WERI-Rb-1 (cell line): Measurements from ENCODE around the gene KAZALD1.
A peak's percentile ranks its signal among the peaks of the same experiment; 100 is the strongest.

Experiments
- DNase-seq: peaks from one replicate; pipeline ENCODE4 v3.0.0-alpha.2; 2020
- H3K27ac ChIP-seq: fragments of 250-450 bp; sonication (Bioruptor Pico); 2 replicates; pipeline ENCODE4 v1.5.1; 2020; ENCODE audit warnings: mild to moderate bottlenecking, moderate library complexity
- H3K27me3 ChIP-seq: fragments of 250-450 bp; sonication (Bioruptor Pico); 2 replicates; pipeline ENCODE4 v1.5.1; 2021; ENCODE audit warnings: mild to moderate bottlenecking, low read depth, moderate library complexity; ENCODE audit not compliant: insufficient read depth, severe bottlenecking
- H3K36me3 ChIP-seq: fragments of 250-450 bp; sonication (Bioruptor Pico); 2 replicates; pipeline ENCODE4 v1.5.1; 2020; ENCODE audit warnings: mild to moderate bottlenecking, moderate library complexity
- H3K4me3 ChIP-seq: 2 replicates; pipeline ENCODE4 v1.5.1; 2011; ENCODE audit warnings: low read depth, mild to moderate bottlenecking, control low read depth, low read length
- H3K9me3 ChIP-seq: fragments of 250-450 bp; sonication (Bioruptor Pico); 2 replicates; pipeline ENCODE4 v1.5.1; 2021; ENCODE audit warnings: mild to moderate bottlenecking, moderate library complexity; ENCODE audit not compliant: severe bottlenecking
- TF ChIP-seq, protein P1 (sequence below): IDR thresholded peaks from 2 replicates; pipeline ENCODE4 v1.5.1; 2011; ENCODE audit warnings: low read depth, mild to moderate bottlenecking, control low read depth, inconsistent platforms, low read length

KAZALD1 gene

DNA sequence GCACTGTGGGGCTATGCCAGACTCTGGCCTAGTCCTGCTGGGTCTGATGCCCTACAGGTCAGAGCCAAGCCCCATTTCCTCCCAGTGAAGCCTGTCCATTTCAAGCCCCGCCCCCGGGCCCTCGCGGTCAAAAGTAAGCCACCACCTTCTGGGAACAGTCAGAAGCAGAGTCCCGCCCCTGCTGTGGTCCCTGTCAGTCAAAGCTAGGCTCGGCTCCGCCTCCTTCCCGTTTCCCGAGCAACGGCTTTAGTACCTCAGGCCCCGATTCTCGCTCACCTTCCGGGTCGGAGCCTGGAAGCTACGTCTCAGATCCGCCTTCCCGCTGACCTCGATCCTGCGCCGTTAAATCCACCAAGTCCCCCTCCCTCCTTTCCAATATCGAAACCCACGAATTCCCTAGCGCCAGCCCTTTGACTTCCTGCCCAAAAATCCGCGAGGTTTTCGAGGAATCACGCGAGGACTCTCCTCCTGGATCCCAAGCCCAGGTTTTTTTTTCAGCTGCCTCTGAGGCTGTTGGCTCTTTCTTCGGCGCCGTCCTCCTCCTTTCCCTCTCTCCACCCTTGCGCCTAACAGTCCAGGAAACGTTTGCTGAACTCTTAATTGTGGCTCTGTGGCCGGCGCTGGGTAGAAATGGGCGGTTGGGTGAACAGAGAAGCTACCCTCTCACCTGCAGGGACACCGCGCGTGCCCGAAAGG lies 19.0 kb upstream of the KAZALD1 start:
- TF ChIP-seq, protein P1, sequence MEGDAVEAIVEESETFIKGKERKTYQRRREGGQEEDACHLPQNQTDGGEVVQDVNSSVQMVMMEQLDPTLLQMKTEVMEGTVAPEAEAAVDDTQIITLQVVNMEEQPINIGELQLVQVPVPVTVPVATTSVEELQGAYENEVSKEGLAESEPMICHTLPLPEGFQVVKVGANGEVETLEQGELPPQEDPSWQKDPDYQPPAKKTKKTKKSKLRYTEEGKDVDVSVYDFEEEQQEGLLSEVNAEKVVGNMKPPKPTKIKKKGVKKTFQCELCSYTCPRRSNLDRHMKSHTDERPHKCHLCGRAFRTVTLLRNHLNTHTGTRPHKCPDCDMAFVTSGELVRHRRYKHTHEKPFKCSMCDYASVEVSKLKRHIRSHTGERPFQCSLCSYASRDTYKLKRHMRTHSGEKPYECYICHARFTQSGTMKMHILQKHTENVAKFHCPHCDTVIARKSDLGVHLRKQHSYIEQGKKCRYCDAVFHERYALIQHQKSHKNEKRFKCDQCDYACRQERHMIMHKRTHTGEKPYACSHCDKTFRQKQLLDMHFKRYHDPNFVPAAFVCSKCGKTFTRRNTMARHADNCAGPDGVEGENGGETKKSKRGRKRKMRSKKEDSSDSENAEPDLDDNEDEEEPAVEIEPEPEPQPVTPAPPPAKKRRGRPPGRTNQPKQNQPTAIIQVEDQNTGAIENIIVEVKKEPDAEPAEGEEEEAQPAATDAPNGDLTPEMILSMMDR = no peak
- DNase-seq = peak; percentile 99
- H3K4me3 ChIP-seq = peak overlapping the region; percentile 74
- H3K36me3 ChIP-seq = peaks cover 3% of the 10 kb centered on the region
- H3K9me3 ChIP-seq = no peaks in the 10 kb centered on the region
- H3K27ac ChIP-seq = peak overlapping the region; percentile 96
- H3K27me3 ChIP-seq = no peaks in the 10 kb centered on the region

DNA sequence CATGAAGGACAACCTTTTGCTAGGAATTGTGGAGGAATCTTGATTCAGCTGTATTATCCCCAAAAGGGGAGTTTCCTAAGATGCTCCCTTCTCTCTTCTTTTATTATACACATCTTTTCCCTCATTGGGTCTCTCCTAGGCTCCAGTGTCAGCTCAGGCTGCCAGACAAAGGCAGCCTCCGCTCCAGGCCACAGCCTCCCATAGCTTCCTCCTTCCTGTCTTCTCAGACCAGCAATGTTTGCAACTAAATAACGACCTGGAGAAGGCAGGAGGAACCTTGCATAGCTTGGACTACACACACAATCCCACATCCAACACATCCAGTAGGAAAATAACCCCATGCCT lies 18.5 kb upstream of the KAZALD1 start:
- no peak for DNase-seq
- H3K4me3 ChIP-seq = peak overlapping the region; percentile 74
- TF ChIP-seq, protein P1 = no peak
- H3K36me3 ChIP-seq = no peaks in the 10 kb centered on the region
- no peaks in the 10 kb centered on the region for H3K27me3 ChIP-seq
- peak overlapping the region; percentile 96 for H3K27ac ChIP-seq
- no peaks in the 10 kb centered on the region for H3K9me3 ChIP-seq

DNA sequence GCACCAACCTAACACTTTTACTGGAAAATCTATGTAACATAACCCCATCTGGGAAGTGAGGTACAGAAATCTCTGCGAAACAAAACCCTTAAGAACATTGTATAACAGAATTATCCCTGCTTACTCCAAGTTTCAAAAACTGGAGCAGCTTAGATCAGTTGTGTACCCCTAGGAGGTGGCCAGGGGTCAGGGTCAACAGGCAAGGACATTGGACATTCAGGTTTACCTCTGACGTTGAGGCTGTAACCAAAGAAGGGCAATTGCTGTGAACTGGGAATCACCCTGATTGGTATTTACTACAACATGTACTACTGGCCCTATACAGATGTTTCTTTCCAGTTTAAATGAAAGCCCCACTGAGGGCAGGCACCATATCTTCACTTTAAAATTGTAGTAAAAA lies 17.7 kb upstream of the KAZALD1 start:
- Histone ChIP-seq H3K36me3 (no peaks in the 10 kb centered on the region), H3K9me3 (no peaks in the 10 kb centered on the region), H3K27ac (peak overlapping the region; percentile 96), H3K27me3 (no peaks in the 10 kb centered on the region), H3K4me3 (no peak overlapping the region)
- no peak for DNase-seq
- TF ChIP-seq, protein P1 = no peak

DNA sequence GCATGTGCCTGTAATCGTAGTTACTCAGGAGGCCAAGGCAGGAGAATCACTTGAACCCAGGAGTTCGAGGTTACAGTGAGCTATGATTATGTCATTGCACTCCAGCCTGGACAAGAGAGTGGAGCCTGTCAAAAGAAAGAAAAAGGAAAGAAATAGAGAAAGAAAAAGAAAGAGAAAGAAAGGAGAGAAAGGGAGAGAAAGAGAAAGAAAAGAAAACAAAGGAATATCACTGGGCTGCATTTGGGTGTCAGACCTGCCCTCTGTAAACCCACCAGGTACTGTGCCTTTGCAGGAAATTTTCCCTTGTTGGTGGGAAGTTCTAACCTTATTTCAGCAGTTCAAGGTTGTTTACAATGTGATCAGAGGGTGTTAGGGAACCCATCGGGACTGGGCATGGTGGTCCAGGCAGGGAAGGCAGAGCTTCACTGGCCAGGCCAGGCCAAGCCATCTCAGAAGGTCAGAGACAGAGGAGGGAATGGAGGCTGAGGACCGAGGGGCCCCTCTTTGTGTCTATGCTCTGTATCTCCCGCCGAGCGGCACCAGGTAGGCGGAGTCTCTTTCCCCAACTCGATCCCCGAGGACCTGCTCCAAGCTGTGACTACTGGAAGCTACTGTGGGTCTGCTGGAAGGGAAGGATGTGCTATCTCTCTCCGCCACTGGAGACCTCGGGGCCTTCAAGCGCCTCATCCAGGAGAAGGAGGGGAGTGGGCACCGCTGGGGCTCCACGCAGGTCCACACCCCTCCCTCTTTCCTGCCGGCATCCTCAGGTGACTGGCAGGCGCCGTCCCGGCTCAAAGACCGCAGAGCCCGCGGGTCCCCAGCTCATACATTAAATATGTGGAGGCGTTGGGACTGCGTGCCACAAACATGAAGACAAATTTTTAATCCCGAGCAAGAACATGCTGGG lies 15.2 kb upstream of the KAZALD1 start:
- TF ChIP-seq, protein P1 = no peak
- no peak overlapping the region for H3K4me3 ChIP-seq
- H3K27ac ChIP-seq = no peak overlapping the region
- H3K27me3 ChIP-seq = no peaks in the 10 kb centered on the region
- H3K36me3 ChIP-seq = no peaks in the 10 kb centered on the region
- no peaks in the 10 kb centered on the region for H3K9me3 ChIP-seq
- no peak for DNase-seq

DNA sequence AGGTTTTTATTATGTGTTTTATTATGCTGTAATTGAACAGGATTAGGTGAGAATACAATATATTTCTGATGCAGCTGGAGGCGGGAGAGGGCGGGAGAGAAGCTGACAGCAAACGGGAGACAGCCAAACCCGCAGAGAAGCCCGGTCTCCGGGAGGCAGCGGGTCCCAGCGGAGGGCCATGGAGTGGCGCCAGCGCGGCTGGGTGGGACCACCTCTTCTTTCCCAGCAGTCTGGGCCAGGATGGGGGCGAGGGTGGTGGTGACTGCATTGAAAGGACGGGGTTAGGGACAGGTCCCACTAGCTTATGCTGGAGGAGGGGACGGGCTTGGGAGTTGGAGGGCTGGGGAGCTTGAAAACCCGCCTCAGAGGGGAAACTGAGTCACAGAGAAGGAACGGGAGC lies 14.5 kb upstream of the KAZALD1 start:
- Histone ChIP-seq H3K4me3 (no peak overlapping the region), H3K36me3 (no peaks in the 10 kb centered on the region), H3K27me3 (no peaks in the 10 kb centered on the region), H3K27ac (no peak overlapping the region), H3K9me3 (no peaks in the 10 kb centered on the region)
- DNase-seq = no peak
- TF ChIP-seq, protein P1 = no peak
